Activated T-cell treated with anti-CD3 and anti-CD28 coated beads, Interleukin-2, amount 50 U/mL, for 1 hour (primary cell): ENCODE measurements around the gene KAT2B.
"Not testable (repeated sequence)": the region's sequence is repeated elsewhere in the genome, so short reads cannot be mapped to it uniquely, and the experiment has no call there.

Experiments used
- DNase-seq: peaks from one replicate; pipeline ENCODE4 v3.0.0-alpha.2; 2020

The KAT2B gene

DNA sequence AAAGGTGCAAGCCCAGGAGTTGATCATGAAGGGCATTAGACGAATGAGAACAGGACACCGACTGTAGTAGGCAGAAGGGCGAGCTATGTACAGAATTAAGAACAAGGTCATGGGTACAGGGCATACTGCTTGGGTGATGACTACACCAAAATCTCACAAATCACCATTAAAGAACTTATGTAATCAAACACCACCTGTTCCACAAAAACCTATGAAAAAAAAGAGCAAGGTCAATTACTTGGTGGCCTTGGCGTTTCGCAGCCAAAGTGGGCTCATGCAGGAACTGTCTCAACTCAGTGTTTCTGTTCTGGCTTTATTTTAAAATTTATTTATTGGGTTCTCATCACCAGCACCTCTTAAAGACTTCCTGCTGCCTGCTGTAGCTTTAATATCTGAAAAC lies 2.1 kb downstream of the KAT2B start:
- no peak for DNase-seq

GRCh38 chr3:20043396-20043795 lies 3.1 kb downstream of the KAT2B start:
- peak; percentile 42 for DNase-seq

- no peak for DNase-seq
Observed at GRCh38 chr3:20043825-20044224, 3.6 kb downstream of the KAT2B start.

GRCh38 chr3:20045141-20045540 lies 4.9 kb downstream of the KAT2B start:
- DNase-seq: not testable (repeated sequence)

DNA sequence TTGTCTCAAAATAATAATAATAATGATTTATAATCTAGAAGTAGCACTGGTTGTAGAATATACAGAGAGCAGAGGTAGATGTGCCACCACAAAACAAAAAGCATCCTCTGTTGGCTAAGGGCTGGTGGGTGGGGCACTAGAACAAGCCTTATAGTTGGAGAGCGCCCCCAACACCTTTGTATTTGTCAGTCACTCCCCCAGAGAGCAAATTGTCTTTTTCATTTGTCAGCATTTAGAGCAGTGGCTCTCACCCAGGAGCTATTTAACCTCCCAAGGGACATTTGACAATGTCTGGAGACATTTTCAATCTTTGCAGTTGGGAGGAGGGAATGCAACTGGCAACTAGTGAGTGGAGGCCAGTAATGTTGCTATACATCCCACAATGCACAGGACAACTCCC lies 6.3 kb downstream of the KAT2B start:
- DNase-seq: no peak

DNA sequence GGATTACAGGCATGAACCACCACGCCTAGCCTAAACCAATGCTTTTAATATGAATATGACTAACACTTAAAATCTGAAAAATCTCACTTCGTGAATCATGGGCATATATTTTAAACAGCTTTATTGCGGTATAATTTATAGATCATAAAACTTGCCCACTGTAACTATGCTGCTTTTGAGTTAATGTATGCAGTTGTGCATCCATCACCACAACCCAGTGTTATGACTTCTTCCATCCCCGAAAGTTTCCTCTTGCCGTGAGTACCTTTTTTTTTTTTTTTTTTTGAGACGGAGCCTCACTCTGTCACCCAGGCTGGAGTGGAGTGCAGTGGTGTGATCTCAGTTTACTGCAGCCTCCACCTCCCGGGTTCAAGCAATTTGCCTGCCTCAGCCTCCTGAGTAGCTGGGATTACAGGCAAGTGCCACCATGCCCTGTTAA lies 7.1 kb downstream of the KAT2B start:
- DNase-seq: no peak

DNA sequence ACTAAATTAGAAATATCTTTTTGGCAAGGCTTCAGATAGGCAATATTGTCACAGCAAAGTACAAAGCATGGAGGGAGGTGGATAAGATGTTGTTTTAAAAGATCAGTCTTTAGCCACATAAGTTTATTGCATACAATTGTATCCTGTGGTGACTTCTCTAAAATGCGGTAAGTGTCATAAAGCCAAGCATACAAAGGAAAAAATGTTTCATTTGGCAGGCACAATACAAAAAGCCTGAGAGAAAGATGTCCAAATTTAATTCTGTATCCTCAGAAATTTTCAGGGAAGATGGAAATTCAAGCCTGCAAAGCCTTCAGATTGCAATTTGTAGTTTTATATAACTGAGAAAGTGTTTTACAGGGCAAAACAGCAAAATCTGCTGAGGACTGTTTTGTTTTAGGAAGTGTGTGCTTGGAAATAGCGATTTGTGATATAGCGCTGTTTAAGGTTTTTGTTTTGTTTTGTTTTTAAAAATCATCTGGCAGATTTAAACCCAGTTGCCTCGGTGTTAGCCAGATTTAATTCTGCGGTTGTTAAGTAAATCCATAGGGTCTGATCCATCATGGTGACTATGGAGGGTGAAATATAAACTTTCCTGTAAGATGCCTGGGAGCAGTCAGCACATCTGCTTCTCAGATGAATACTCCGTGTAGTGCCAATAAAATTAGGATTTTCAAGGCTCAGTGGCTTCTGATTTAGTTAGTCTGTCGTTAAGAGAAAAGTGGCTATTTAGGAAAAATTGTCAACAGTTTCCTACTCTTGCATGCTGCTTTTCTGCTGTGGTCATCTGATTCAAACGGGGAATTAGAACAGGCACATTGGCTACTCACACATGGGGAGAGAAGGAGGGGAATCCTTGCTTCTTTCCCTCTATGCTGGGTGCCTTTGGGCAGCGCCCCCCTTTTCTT lies 8.0 kb downstream of the KAT2B start:
- DNase-seq: no peak

- no peak for DNase-seq
Observed at GRCh38 chr3:20051123-20051806, 11.0 kb downstream of the KAT2B start.

DNA sequence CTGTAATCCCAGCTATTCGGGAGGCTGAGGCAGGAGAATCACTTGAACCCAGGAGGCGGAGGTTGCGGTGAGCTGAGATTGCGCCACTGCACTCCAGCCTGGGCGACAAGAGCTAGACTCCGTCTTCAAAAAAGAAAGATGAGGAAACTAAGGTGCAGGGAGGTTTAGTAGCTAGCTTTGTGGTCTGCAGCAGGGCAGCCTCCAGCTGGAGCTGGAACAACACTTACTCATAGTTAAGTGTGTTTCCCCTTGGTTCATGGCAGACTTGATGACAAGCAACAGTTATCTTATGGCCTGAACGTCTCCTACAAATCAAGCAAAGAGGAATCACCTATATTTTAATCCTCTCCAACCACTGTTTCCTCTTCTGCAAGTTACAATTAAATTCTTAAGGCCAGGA lies 12.6 kb downstream of the KAT2B start:
- DNase-seq: no peak

GRCh38 chr3:20054549-20054987 lies 14.3 kb downstream of the KAT2B start:
- peak; percentile 49 for DNase-seq

- DNase-seq: no peak
Observed at GRCh38 chr3:20055020-20055775, 15.0 kb downstream of the KAT2B start.

DNA sequence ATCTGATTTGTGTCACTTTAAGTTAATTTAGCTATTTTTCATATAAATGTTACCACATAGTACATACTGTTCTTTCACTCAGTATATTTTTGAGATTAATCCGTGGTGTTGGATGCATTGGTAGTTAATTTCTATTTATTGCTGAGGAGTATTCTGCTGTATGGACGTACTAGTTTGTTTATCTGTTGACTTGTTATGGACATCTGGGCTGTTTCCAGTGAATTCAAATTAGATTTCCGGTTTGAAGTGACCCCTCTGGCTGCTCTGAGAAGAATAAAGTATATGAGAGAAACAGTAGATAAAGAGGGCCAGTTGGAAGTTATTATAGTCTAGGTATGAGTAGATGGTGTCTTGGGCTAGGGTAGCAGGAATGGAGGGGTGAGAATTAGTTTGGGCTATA lies 15.6 kb downstream of the KAT2B start:
- DNase-seq: no peak

DNA sequence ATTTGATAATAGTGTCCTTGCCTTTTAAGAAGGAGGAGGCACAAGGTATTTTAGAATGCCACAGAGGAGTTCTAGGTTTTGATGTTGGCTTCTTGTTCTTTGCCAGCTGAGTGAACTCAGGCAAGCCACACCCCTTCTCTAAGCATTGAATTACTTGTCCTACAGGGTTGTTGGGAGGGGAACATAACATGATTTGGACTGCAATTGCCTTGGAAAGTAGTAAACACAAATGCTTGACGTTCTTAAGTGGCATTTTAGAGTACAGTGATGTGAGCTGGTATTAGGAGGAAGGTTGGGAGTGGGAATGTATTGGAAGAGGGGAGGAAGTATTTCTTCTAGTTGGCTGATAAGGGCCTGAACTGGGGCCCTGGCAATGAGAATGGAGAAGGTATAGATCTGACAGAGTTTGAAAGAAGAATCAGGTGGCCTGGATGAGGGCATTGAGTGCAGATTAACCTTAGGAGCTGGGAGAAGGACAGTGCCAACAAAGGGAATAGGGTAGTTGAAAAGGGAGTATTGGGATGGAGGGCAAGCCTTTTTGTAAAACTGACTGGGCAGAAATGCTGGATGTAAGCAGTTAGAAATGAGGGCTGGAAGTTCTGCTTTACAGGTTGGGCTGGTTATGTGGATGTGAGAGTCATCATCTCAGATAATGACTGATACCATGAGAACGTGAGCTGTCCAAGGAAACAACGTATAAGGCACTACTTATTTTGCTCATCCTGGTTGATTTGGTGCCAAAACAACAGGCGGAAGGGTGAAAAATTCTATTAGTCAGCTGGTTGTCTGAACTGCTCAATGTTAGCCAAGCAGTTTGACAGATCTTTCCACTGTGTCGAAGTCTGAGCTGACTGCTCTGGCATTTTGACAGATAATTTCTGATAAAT lies 16.7 kb downstream of the KAT2B start:
- DNase-seq: no peak

- DNase-seq: no peak
Observed at GRCh38 chr3:20057612-20058180, 17.4 kb downstream of the KAT2B start.

GRCh38 chr3:20059929-20060328 lies 19.7 kb downstream of the KAT2B start:
- no peak for DNase-seq

DNA sequence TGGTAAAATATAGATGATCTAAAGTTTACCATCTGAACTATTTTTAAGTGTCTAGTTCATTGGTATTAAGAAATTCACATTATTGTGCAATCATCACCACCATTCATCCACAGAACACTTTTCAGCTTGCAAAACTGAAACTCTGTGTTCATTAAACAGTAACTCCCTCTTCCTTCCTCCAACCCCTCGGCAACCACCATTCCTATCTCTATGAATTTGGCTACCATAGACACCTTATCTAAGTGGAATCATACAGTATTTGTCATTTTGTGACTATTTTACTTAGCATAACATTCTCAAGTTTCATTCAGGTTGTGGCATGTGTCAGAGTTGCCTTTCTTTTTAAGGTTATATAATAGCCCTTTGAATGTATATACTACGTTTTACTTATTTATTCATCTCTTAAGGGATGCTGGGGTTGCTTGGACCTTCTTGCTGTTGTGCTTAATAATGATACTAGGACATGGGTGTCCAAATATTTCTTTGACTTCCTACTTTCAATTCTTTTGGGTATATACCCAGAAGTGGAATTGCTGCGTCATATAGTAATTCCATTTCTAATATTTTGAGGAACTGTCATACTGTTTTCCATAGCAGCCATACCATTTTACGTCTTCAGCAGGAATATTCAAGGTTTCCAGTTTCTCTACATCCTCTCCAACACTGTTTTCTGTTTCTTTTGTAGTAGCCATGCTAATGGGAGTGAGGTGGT lies 20.9 kb downstream of the KAT2B start:
- no peak for DNase-seq

DNA sequence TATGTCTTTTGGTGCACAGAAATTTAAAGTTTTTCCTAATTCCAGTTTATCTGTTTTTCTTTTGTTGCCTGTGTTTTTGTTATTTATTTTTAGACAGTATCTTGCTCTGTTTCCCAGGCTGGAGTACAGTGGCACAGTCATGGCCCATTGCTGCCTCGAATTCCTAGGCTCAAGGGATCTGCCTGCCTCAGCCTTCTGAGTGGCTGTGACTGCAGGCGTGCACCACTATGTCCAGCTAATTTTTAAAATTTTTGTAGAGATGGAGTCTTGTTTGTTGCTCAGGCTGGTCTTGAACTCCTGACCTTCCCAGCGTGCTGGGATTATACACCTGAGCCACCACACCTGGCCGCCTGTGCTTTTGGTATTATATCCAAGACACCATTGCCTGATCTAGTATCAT lies 22.8 kb downstream of the KAT2B start:
- no peak for DNase-seq

- DNase-seq: no peak
Observed at GRCh38 chr3:20064387-20064786, 24.1 kb downstream of the KAT2B start.

- no peak for DNase-seq
Observed at GRCh38 chr3:20064796-20065564, 24.7 kb downstream of the KAT2B start.

GRCh38 chr3:20066079-20066478 lies 25.8 kb downstream of the KAT2B start:
- DNase-seq: no peak
